Measurements from ENCODE around the gene SOX6.

- no peak for TF ChIP-seq EZH2 (IDR thresholded peaks at IDR 0.05; ENCODE audit: low read depth, unreplicated experiment)
- no peak for TF ChIP-seq EZH2phosphoT487 (IDR thresholded peaks at IDR 0.05; ENCODE audit: unreplicated experiment)
- no peak for TF ChIP-seq CTCF (conservative IDR thresholded peaks at IDR 0.05; ENCODE audit: low read depth in 2 of 2)
- no peak for TF ChIP-seq STAT1 (IDR thresholded peaks at IDR 0.05; ENCODE audit: unreplicated experiment)
These were observed 201.5 kb downstream of the SOX6 start for GRCh38 chr11:16154715-16155396.

Data from GM23338 (cell line).